HCT116 (cell line): ENCODE results near the gene DCTN1. TPM values are rescaled to one million over a fixed set of nuclear protein-coding genes. Genes with fewer than 3 reads are reported as not detected.

Experiments used
- ATAC-seq: fragments of 200-7000 bp; cut with Tn5 transposase; 2 replicates; pipeline ENCODE4 v1.9.1; 2020; ENCODE audit warnings: mild to moderate bottlenecking, moderate library complexity
- BruUV-seq: library from RNA; stranded (reverse); fragments of 400-500 nt; replicated peaks from 2 replicates; lab custom pipeline; 2021; lab: Mats Ljungman, UMichigan
- CTCF ChIA-PET: fragments of 300-600 bp; sonication (Branson Sonifier 250); formaldehyde crosslinking; loops from one replicate; lab custom pipeline; 2021; ENCODE audit warnings: antibody characterized with exemption; lab: Charles Lee
- POLR2A ChIA-PET: fragments of 300-600, 350-600 bp; sonication (Branson Sonifier 250); formaldehyde crosslinking; loops from one replicate; lab custom pipeline; 2021; ENCODE audit warnings: antibody characterized with exemption; lab: Charles Lee
- RAD21 ChIA-PET, 2 experiments: fragments of 300-600 bp; sonication (Branson Sonifier 250); formaldehyde crosslinking; loops; one replicate each; lab custom pipeline; 2023; ENCODE audit warnings: low total read pairs in 2 of 2; ENCODE audit not compliant: uncharacterized antibody in 2 of 2, unreplicated experiment in 2 of 2, low non-redundant PET in 1 of 2; lab: Charles Lee
- DNase-seq: peaks from one replicate; pipeline ENCODE4 v3.0.0-alpha.2; 2010; ENCODE audit warnings: low read depth, low spot score
- H2AFZ ChIP-seq: fragments of 200-600 bp; shearing (Covaris generic), sonication (generic); 2 replicates; pipeline ENCODE4 v1.6.1; 2017; ENCODE audit warnings: low read depth, mixed run types, mixed read lengths, antibody characterized with exemption, low read length; ENCODE audit not compliant: poor library complexity, severe bottlenecking
- H3K27ac ChIP-seq: 2 replicates; pipeline ENCODE4 v1.5.1; 2012; ENCODE audit warnings: low read depth, low read length
- H3K27me3 ChIP-seq: fragments of 200-600 bp; sonication (generic); 2 replicates; pipeline ENCODE4 v1.6.1; 2016; ENCODE audit warnings: mixed run types, low read length, mixed read lengths; ENCODE audit not compliant: insufficient read depth
- H3K36me3 ChIP-seq, 2 experiments: fragments of 200-500 bp in 1 of 2; fragments of 200-600 bp in 1 of 2; sonication (Bioruptor generic) in 1 of 2; sonication (generic) in 1 of 2; 2 replicates each; pipeline versions ENCODE4 v1.5.1 to v1.6.1; 2014 to 2016; ENCODE audit warnings: low read length in 2 of 2, inconsistent platforms in 1 of 2, mixed read lengths in 1 of 2, mixed run types in 1 of 2; ENCODE audit not compliant: insufficient read depth in 2 of 2, control insufficient read depth in 1 of 2
- H3K4me1 ChIP-seq, 2 experiments: fragments of 200-600 bp in 1 of 2; sonication (generic) in 1 of 2; 2 replicates each; pipeline versions ENCODE4 v1.5.1 to v1.6.1; 2012 to 2017; ENCODE audit warnings: low read length in 2 of 2, inconsistent platforms in 1 of 2, mild to moderate bottlenecking in 1 of 2, mixed read lengths in 1 of 2, mixed run types in 1 of 2, moderate library complexity in 1 of 2; ENCODE audit not compliant: insufficient read depth in 2 of 2, control insufficient read depth in 1 of 2
- H3K4me2 ChIP-seq: fragments of 200-600 bp; sonication (generic); 2 replicates; pipeline ENCODE4 v1.6.1; 2017; ENCODE audit warnings: mixed run types, low read length, mixed read lengths
- H3K4me3 ChIP-seq, 2 experiments: fragments of 200-600 bp in 1 of 2; sonication (generic) in 1 of 2; replicated peaks in 1 of 2; 2 replicates each; pipeline ENCODE4 v1.5.1; 2011 to 2016; ENCODE audit warnings: low read length in 2 of 2, control low read depth in 1 of 2, low read depth in 1 of 2, mild to moderate bottlenecking in 1 of 2, mixed read lengths in 1 of 2, mixed run types in 1 of 2
- H3K79me2 ChIP-seq: fragments of 200-600 bp; sonication (generic); 2 replicates; pipeline ENCODE4 v1.6.1; 2017; ENCODE audit warnings: mild to moderate bottlenecking, mixed run types, low read length, moderate library complexity, mixed read lengths; ENCODE audit not compliant: insufficient read depth
- H3K9ac ChIP-seq: fragments of 200-600 bp; sonication (generic); 2 replicates; pipeline ENCODE4 v1.6.1; 2016; ENCODE audit warnings: low read length, mixed read lengths
- H3K9me2 ChIP-seq: fragments of 200-600 bp; sonication (generic), shearing (Covaris generic); 2 replicates; pipeline ENCODE4 v1.6.1; 2017; ENCODE audit warnings: mixed run types, mild to moderate bottlenecking, moderate library complexity; ENCODE audit not compliant: insufficient read depth
- H3K9me3 ChIP-seq, 2 experiments: fragments of 200-500 bp in 1 of 2; fragments of 200-600 bp in 1 of 2; sonication (Bioruptor generic) in 1 of 2; sonication (generic) in 1 of 2; 2 replicates each; pipeline ENCODE4 v1.6.1; 2014 to 2017; ENCODE audit warnings: low read length in 2 of 2, mixed read lengths in 2 of 2, inconsistent platforms in 1 of 2, low read depth in 1 of 2, mild to moderate bottlenecking in 1 of 2, mixed run types in 1 of 2, moderate library complexity in 1 of 2; ENCODE audit not compliant: control insufficient read depth in 1 of 2, insufficient read depth in 1 of 2
- H4K20me1 ChIP-seq: fragments of 200-600 bp; sonication (generic), shearing (Covaris generic); 2 replicates; pipeline ENCODE4 v1.6.1; 2017; ENCODE audit warnings: mixed run types, mild to moderate bottlenecking, moderate library complexity; ENCODE audit not compliant: insufficient read depth
- ATF3 ChIP-seq: IDR thresholded peaks from 2 replicates; pipeline ENCODE4 v1.6.1; 2012
- EZH2 ChIP-seq: fragments of 200-600 bp; sonication (generic); IDR thresholded peaks from 2 replicates; pipeline ENCODE4 v1.6.1; 2017; ENCODE audit warnings: antibody characterized with exemption, mixed run types
- EZH2phosphoT487 ChIP-seq: fragments of 200-600 bp; IDR thresholded peaks from 2 replicates; pipeline ENCODE4 v1.6.1; 2018; ENCODE audit warnings: antibody characterized with exemption, borderline replicate concordance
- JUND ChIP-seq: IDR thresholded peaks from 2 replicates; pipeline ENCODE4 v1.6.1; 2012
- POLR2AphosphoS5 ChIP-seq: IDR thresholded peaks from 2 replicates; pipeline ENCODE4 v1.6.1; 2011; ENCODE audit warnings: mild to moderate bottlenecking, low read depth, low read length, moderate library complexity
- RAD21 ChIP-seq: IDR thresholded peaks from 2 replicates; pipeline ENCODE4 v1.6.1; 2012; ENCODE audit warnings: low read depth, mild to moderate bottlenecking
- REST ChIP-seq: IDR thresholded peaks from 2 replicates; pipeline ENCODE4 v1.6.1; 2012; ENCODE audit warnings: low read depth
- SP1 ChIP-seq: IDR thresholded peaks from 2 replicates; pipeline ENCODE4 v1.6.1; 2012; ENCODE audit warnings: low read depth
- TCF7L2 ChIP-seq: IDR thresholded peaks from 2 replicates; pipeline ENCODE4 v1.7.0; 2011; ENCODE audit warnings: borderline replicate concordance, inconsistent platforms; ENCODE audit not compliant: insufficient read depth, insufficient read length; ENCODE audit errors: extremely low read depth
- ZBTB33 ChIP-seq: IDR thresholded peaks from 2 replicates; pipeline ENCODE4 v1.6.1; 2011; ENCODE audit warnings: mild to moderate bottlenecking, low read length, moderate library complexity; ENCODE audit not compliant: insufficient replicate concordance; ENCODE audit errors: extremely low read depth
- ZFX ChIP-seq: fragments of 450-650 bp; IDR thresholded peaks from 2 replicates; pipeline ENCODE4 v1.6.1; 2017
- ZNF274 ChIP-seq: fragments of 200-500 bp; sonication (Bioruptor generic); IDR thresholded peaks from 2 replicates; pipeline ENCODE4 v1.6.1; 2014; ENCODE audit warnings: mild to moderate bottlenecking, low read depth, low read length, inconsistent platforms
- intact Hi-C: fragments of 100-400 bp; cut with micrococcal nuclease; formaldehyde crosslinking; loops from 2 replicates; pipeline ENCODE4 v1.10.0; 2022
- total RNA-seq: library from RNA; stranded (reverse); gene quantifications from one replicate; pipeline ENCODE4 v1.2.1, GENCODE V29; 2021; ENCODE audit not compliant: unreplicated experiment

DCTN1 gene
- total RNA-seq, 1 experiment from 2014 or later = 129 TPM

GRCh38 chr2:74371421-74371820 is 8.7 kb downstream of the DCTN1 start (continued):
- TF ChIP-seq TCF7L2 = no peak

- no peak for TF ChIP-seq ZBTB33
- TF ChIP-seq EZH2phosphoT487 = no peak
- TF ChIP-seq POLR2AphosphoS5 = no peak
- no peak for TF ChIP-seq EZH2
- no peak for TF ChIP-seq JUND
- no peak for TF ChIP-seq RAD21
- TF ChIP-seq ZFX = no peak
- no peak for TF ChIP-seq REST
- no peak for TF ChIP-seq ATF3
- TF ChIP-seq SP1 = no peak
- TF ChIP-seq TCF7L2 = no peak
- no peak for TF ChIP-seq ZNF274
- TF ChIP-seq, all 23 proteins: peak for 0
- Histone ChIP-seq H4K20me1 (no peaks in the 10 kb centered on the region), H3K27ac (no peak overlapping the region), H3K27me3 (no peaks in the 10 kb centered on the region), H3K36me3 (peaks cover 4 to 38% of the 10 kb centered on the region in 2 experiments; a peak in 3 of 4 replicates), H3K9me3 (no peaks in the 10 kb centered on the region), H3K4me3 (no peak overlapping the region), H3K9ac (no peak overlapping the region), H3K9me2 (no peaks in the 10 kb centered on the region), H2AFZ (no peak overlapping the region), H3K79me2 (no peaks in the 10 kb centered on the region), H3K4me1 (no peaks in the 10 kb centered on the region), H3K4me2 (no peak overlapping the region)
- BruUV-seq = no TSS peak
- ChIA-PET POLR2A (no interaction called here), RAD21 (no interaction called here), CTCF (no interaction called here)
- intact Hi-C loops = no loop called here
- DNase-seq (no peak), ATAC-seq (no peak)
These were observed 10.1 kb downstream of the DCTN1 start for GRCh38 chr2:74369976-74370375.
